ENCODE measurements around the gene PINLYP. TPM values are rescaled to one million over a fixed set of nuclear protein-coding genes. Genes with fewer than 3 reads are reported as not detected.

PINLYP gene
- total RNA-seq, 1 experiment from 2014 or later, result 0.17 TPM

DNA sequence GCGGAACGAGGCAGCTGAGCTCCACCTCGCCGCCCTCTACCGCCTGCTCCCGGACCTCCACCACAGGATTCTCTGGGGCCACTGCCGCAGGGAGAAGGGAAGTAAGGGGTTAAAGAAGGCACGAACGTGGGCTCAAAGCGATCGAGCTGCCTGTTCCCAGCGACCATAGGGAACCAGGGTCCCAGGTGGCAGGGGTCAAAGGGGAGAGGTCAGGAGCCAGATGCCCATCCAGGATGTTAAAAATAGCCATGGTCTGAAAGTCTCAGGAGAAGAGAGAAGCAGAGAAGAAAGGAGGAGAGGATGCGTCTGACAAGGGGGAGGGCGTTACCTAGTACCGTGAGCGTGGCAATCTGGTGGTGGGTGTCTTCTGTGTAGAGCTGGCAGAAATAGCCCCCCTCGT lies 51.2 kb downstream of the PINLYP start:
- ATAC-seq (no peak), DNase-seq (ENCODE audit: low read depth, low spot score) (no peak)
- Histone ChIP-seq H3K27me3 (ENCODE audit: insufficient read depth, low read length) (no peaks in the 10 kb centered on the region), H2AFZ (ENCODE audit: low read depth, low read length, poor library complexity, severe bottlenecking) (no peak overlapping the region), H3K36me3 (ENCODE audit: control insufficient read depth in 1 of 2, insufficient read depth in 2 of 2, low read length in 2 of 2) (no peaks in the 10 kb centered on the region), H3K4me1 (ENCODE audit: control insufficient read depth in 1 of 2, insufficient read depth in 2 of 2, low read length in 2 of 2) (peaks cover 12 to 17% of the 10 kb centered on the region in 2 experiments), H3K79me2 (ENCODE audit: insufficient read depth, low read length) (no peaks in the 10 kb centered on the region), H3K9ac (ENCODE audit: low read length) (no peak overlapping the region), H3K27ac (ENCODE audit: low read depth, low read length) (no peak overlapping the region), H3K9me3 (ENCODE audit: control insufficient read depth in 1 of 2, insufficient read depth in 1 of 2, low read depth in 1 of 2, low read length in 2 of 2) (no peaks in the 10 kb centered on the region), H4K20me1 (ENCODE audit: insufficient read depth) (no peaks in the 10 kb centered on the region), H3K4me2 (ENCODE audit: low read length) (no peak overlapping the region), H3K9me2 (ENCODE audit: insufficient read depth) (no peaks in the 10 kb centered on the region), H3K4me3 (replicated peaks in 1 of 2; ENCODE audit: low read depth in 1 of 2, low read length in 2 of 2) (no peak overlapping the region)
- intact Hi-C loops (cut with micrococcal nuclease), result no loop called here
- RAD21 ChIA-PET (ENCODE audit: low non-redundant PET in 1 of 2, low total read pairs in 2 of 2, uncharacterized antibody in 2 of 2, unreplicated experiment in 2 of 2), result no interaction called here
- BruUV-seq (replicated peaks), result no TSS peak
- POLR2A ChIA-PET, result no interaction called here
- CTCF ChIA-PET, result interaction anchor here (1.5 kb wide), 1 partner anchor 31 kb away, joined by 4 read pairs; the partner anchor contains the start of genes IRGQ and ZNF576
- TF ChIP-seq FOSL1 (IDR thresholded peaks at IDR 0.05; ENCODE audit: low read depth) (no peak), SRF (IDR thresholded peaks at IDR 0.05; ENCODE audit: low read depth) (no peak), ZBTB33 (IDR thresholded peaks at IDR 0.05; ENCODE audit: extremely low read depth, insufficient replicate concordance, low read length) (no peak), ELF1 (IDR thresholded peaks at IDR 0.05; ENCODE audit: borderline replicate concordance, low read depth) (no peak), ZNF274 (IDR thresholded peaks at IDR 0.05; ENCODE audit: low read depth, low read length) (no peak), EZH2phosphoT487 (IDR thresholded peaks at IDR 0.05; ENCODE audit: borderline replicate concordance) (no peak), EGR1 (IDR thresholded peaks at IDR 0.05; ENCODE audit: low read depth) (no peak), REST (IDR thresholded peaks at IDR 0.05; ENCODE audit: low read depth) (no peak), ZFX (IDR thresholded peaks at IDR 0.05) (no peak), TCF7L2 (IDR thresholded peaks at IDR 0.05; ENCODE audit: borderline replicate concordance, extremely low read depth, insufficient read depth, insufficient read length) (no peak), POLR2AphosphoS5 (IDR thresholded peaks at IDR 0.05; ENCODE audit: low read depth, low read length) (no peak), JUND (IDR thresholded peaks at IDR 0.05) (no peak), CTCF (IDR thresholded peaks at IDR 0.05 in 2 of 3, conservative IDR thresholded peaks at IDR 0.05 in 1 of 3; ENCODE audit: borderline replicate concordance in 1 of 3, insufficient read depth in 1 of 3, low read depth in 2 of 3, low read length in 2 of 3) (no peak), POLR2A (IDR thresholded peaks at IDR 0.05; ENCODE audit: borderline replicate concordance, extremely low read depth, insufficient read depth, insufficient read length) (no peak), ATF3 (IDR thresholded peaks at IDR 0.05) (no peak), SIN3A (IDR thresholded peaks at IDR 0.05; ENCODE audit: low read depth) (no peak), YY1 (IDR thresholded peaks at IDR 0.05; ENCODE audit: extremely low read depth, insufficient replicate concordance, low read depth, low read length) (no peak), RAD21 (IDR thresholded peaks at IDR 0.05; ENCODE audit: low read depth) (no peak), EZH2 (IDR thresholded peaks at IDR 0.05) (no peak)
- TF ChIP-seq, protein P1, sequence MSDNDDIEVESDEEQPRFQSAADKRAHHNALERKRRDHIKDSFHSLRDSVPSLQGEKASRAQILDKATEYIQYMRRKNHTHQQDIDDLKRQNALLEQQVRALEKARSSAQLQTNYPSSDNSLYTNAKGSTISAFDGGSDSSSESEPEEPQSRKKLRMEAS (IDR thresholded peaks at IDR 0.05), result no peak

Measured in HCT116 (cell line).